Esophagus muscularis mucosa (tissue), 4 donors: ENCODE measurements around the gene USP5. TPM values are rescaled to one million over a fixed set of nuclear protein-coding genes. Genes with fewer than 3 reads are reported as not detected.
"Not testable (repeated sequence)": the region's sequence is repeated elsewhere in the genome, so short reads cannot be mapped to it uniquely, and the experiment has no call there.

Experiments
- DNase-seq: peaks from one replicate; pipeline ENCODE4 v3.0.0-alpha.2; 2017; ENCODE audit errors: extremely low spot score
- H3K27ac ChIP-seq, 4 donors: fragments of 200-600 bp; sonication (generic); replicated peaks in 1 of 4; 1 replicate in 3 of 4; 2 replicates in 1 of 4; pipeline ENCODE4 v1.5.1; 2016 to 2019; ENCODE audit warnings: mild to moderate bottlenecking in 1 of 4
- H3K27me3 ChIP-seq, 4 donors: fragments of 200-600 bp; sonication (generic); one replicate each; pipeline versions ENCODE4 v1.5.1 to v1.6.0; 2016 to 2019
- H3K36me3 ChIP-seq, 4 donors: fragments of 200-600 bp; sonication (generic); one replicate each; pipeline ENCODE4 v1.5.1; 2016 to 2019
- H3K4me1 ChIP-seq, 4 donors: fragments of 200-600 bp; sonication (generic); one replicate each; pipeline ENCODE4 v1.5.1; 2016 to 2019
- H3K4me3 ChIP-seq, 4 donors: fragments of 200-600 bp; sonication (generic); 1 replicate in 2 of 4; 2 replicates in 2 of 4; pipeline ENCODE4 v1.5.1; 2016 to 2019; ENCODE audit warnings: mild to moderate bottlenecking in 4 of 4, moderate library complexity in 1 of 4
- H3K9me3 ChIP-seq, 4 donors: fragments of 200-600 bp; sonication (generic); 1 replicate in 3 of 4; 2 replicates in 1 of 4; pipeline ENCODE4 v1.5.1; 2016 to 2019
- CTCF ChIP-seq, 3 experiments: fragments of 200-600 bp in 2 of 3; fragments of 450-650 bp in 1 of 3; sonication (generic) in 2 of 3; IDR thresholded peaks; one replicate each; pipeline ENCODE4 v1.5.1; 2017 to 2019; ENCODE audit warnings: antibody characterized with exemption in 3 of 3, mild to moderate bottlenecking in 2 of 3, moderate library complexity in 1 of 3
- EP300 ChIP-seq: sonication (generic); formaldehyde crosslinking; IDR thresholded peaks from one replicate; pipeline ENCODE4 v1.6.1; 2017; ENCODE audit warnings: antibody characterized with exemption
- POLR2A ChIP-seq: fragments of 450-650 bp; IDR thresholded peaks from one replicate; pipeline ENCODE4 v1.6.1; 2017; ENCODE audit warnings: antibody characterized with exemption, moderate library complexity, mild to moderate bottlenecking, low read depth
- POLR2AphosphoS5 ChIP-seq, 2 donors: sonication (generic); formaldehyde crosslinking; IDR thresholded peaks; one replicate each; pipeline ENCODE4 v1.6.1; 2017; ENCODE audit warnings: antibody characterized with exemption in 2 of 2
- WGBS: methylation state at CpG from one replicate; pipeline ENCODE4 v1.1.5; 2018; 5-methylcytosine and 5-hydroxymethylcytosine counted together
- intact Hi-C: fragments of 100-400 bp; cut with DNase I; formaldehyde crosslinking; loops from one replicate; pipeline ENCODE4 v1.15.1; 2023
- total RNA-seq, 4 donors: library from RNA; depleted of rRNA; stranded (reverse); fragments of >200 nt; gene quantifications; one replicate each; pipeline versions ENCODE4 v1.1.0 to v1.2.1, GENCODE V29; 2016

USP5 gene
- total RNA-seq, 4 donors from 2014 or later, result 49.8 to 68.7 (median 58.4) TPM

DNA sequence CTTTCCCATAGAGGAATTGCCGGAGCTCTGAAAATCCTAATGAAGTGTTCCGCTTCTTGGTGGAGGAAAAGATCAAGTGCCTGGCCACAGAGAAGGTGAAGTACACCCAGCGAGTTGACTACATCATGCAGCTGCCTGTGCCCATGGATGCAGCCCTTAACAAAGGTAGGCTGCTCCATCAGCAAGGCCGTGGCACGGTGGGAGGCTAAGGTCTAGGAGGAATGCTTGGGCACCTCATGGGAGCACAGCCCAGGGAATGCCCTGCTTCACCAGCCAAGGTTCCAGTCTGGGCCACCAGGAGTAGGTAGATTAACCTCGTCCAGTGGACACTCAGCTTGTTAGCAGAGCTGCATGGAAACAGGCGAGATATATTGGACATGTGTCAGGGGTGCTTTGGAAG is 9.0 kb downstream of the USP5 start:
- WGBS, result 92% methylated on average over 7 of the region's 7 CpGs
- no peak for DNase-seq
- Histone ChIP-seq H3K9me3 (no peaks in the 10 kb centered on the region), H3K4me3 (no peak overlapping the region), H3K27me3 (no peaks in the 10 kb centered on the region), H3K36me3 (peaks cover 66 to 100% (median 97%) of the 10 kb centered on the region in 4 donors), H3K4me1 (no peaks in the 10 kb centered on the region), H3K27ac (no peak overlapping the region)
- intact Hi-C loops, result loop anchor here (5.0 kb wide), 1 partner anchor 46 kb away; no protein-coding TSS in a partner anchor
- TF ChIP-seq POLR2AphosphoS5 (IDR thresholded peaks at IDR 0.05) (no peak), CTCF (IDR thresholded peaks at IDR 0.05) (no peak), EP300 (no peak), POLR2A (no peak)

- Histone ChIP-seq H3K4me1 (peaks cover under 1 to 2% (median 1%) of the 10 kb centered on the region in 4 donors), H3K4me3 (no peak overlapping the region), H3K36me3 (peaks cover 62 to 98% (median 95%) of the 10 kb centered on the region in 4 donors), H3K27me3 (no peaks in the 10 kb centered on the region), H3K27ac (no peak overlapping the region), H3K9me3 (no peaks in the 10 kb centered on the region)
- 95% methylated on average over 8 of the region's 9 CpGs for WGBS
- no peak for TF ChIP-seq EP300
- no peak for TF ChIP-seq POLR2AphosphoS5 (IDR thresholded peaks at IDR 0.05)
- no peak for TF ChIP-seq CTCF (IDR thresholded peaks at IDR 0.05)
- TF ChIP-seq POLR2A, result no peak
- DNase-seq, result no peak
- intact Hi-C loops, result loop anchor here (5.0 kb wide), 1 partner anchor 46 kb away; no protein-coding TSS in a partner anchor
These were observed 9.4 kb downstream of the USP5 start for GRCh38 chr12:6861391-6861790.

- 96% methylated on average over 11 of the region's 11 CpGs for WGBS
- DNase-seq, result no peak
- Histone ChIP-seq H3K4me3 (no peak overlapping the region), H3K4me1 (peaks cover 7 to 10% (median 9%) of the 10 kb centered on the region in 4 donors), H3K27me3 (no peaks in the 10 kb centered on the region), H3K27ac (no peak overlapping the region), H3K36me3 (peaks cover 51 to 82% (median 78%) of the 10 kb centered on the region in 4 donors), H3K9me3 (no peaks in the 10 kb centered on the region)
- intact Hi-C loops, result loop anchor here (5.0 kb wide), 1 partner anchor 44 kb away; no protein-coding TSS in a partner anchor
- TF ChIP-seq POLR2AphosphoS5 (IDR thresholded peaks at IDR 0.05) (no peak), CTCF (IDR thresholded peaks at IDR 0.05) (no peak), EP300 (no peak), POLR2A (no peak)
These were observed 11.1 kb downstream of the USP5 start for GRCh38 chr12:6863033-6863432.

DNA sequence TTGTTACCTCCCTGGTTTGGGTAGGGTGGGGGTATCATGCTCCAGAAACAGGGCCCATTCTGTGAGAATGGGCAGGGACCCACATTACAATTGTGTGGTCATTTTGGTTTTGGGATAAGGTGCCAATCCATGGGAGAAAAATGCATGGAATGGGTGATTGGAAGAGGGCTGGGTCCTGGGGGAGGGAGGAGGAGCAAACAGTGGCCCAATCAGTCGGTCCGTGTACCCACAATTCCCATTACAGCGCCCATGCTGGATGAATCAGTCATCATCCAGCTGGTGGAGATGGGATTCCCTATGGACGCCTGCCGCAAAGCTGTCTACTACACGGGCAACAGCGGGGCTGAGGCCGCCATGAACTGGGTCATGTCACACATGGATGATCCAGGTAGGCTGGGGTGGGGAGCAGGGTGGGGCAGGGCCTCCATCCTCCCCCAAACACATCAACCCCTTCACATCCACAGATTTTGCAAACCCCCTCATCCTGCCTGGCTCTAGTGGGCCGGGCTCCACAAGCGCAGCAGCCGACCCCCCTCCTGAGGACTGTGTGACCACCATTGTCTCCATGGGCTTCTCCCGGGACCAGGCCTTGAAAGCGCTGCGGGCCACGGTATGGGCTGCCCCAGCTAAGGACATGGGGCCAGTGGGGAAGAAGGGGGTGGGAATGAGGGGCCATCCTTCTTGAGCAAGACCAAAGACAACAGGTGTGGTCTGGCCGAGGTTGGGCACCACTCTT is 11.8 kb downstream of the USP5 start:
- peaks cover 44 to 75% (median 72%) of the 10 kb centered on the region in 4 donors for H3K36me3 ChIP-seq
- TF ChIP-seq CTCF (IDR thresholded peaks at IDR 0.05) (no peak), POLR2A (no peak), EP300 (no peak), POLR2AphosphoS5 (IDR thresholded peaks at IDR 0.05) (no peak)
- intact Hi-C loops, result loop anchor here (5.0 kb wide), 1 partner anchor 44 kb away; no protein-coding TSS in a partner anchor
- WGBS, result 97% methylated on average over 10 of the region's 16 CpGs
- H3K4me3 ChIP-seq, result no peak overlapping the region
- H3K27me3 ChIP-seq, result no peaks in the 10 kb centered on the region
- H3K4me1 ChIP-seq, result peaks cover 13 to 17% (median 16%) of the 10 kb centered on the region in 4 donors
- DNase-seq, result no peak
- no peak overlapping the region for H3K27ac ChIP-seq
- H3K9me3 ChIP-seq, result no peaks in the 10 kb centered on the region

DNA sequence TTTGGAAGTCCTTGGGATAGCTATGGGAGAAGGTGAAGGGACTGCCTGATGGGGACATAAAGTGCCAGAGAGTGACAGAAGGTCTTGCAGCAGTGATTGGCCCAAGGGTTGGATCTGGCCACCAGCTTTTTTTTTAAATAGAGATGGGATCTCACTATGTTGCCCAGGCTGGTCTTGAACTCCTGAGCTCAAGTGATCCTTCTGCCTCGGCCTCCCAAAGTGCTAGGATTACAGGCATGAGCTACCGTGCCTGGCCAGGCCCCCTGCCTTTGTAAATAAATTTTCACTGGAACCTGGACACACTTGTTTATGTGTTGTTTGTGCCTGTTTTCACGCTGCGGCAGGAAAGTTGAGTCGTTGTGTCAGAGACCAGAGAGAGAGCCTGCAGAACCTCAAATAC is 13.4 kb downstream of the USP5 start:
- H3K4me3 ChIP-seq, H3K27me3 ChIP-seq, intact Hi-C loops, H3K9me3 ChIP-seq, H3K27ac ChIP-seq, DNase-seq: not testable (repeated sequence)
- H3K4me1 ChIP-seq, result peaks cover 25 to 33% (median 32%) of the 10 kb centered on the region in 4 donors
- WGBS, result 96% methylated on average over 5 of the region's 5 CpGs
- peaks cover 36 to 72% (median 68%) of the 10 kb centered on the region in 4 donors for H3K36me3 ChIP-seq
